Hepatic stellate cell (primary cell): ENCODE results near the gene LRRC25.

Source experiments
- DNase-seq: peaks from one replicate; pipeline ENCODE4 v3.0.0; 2011; ENCODE audit warnings: low spot score

The LRRC25 gene

DNA sequence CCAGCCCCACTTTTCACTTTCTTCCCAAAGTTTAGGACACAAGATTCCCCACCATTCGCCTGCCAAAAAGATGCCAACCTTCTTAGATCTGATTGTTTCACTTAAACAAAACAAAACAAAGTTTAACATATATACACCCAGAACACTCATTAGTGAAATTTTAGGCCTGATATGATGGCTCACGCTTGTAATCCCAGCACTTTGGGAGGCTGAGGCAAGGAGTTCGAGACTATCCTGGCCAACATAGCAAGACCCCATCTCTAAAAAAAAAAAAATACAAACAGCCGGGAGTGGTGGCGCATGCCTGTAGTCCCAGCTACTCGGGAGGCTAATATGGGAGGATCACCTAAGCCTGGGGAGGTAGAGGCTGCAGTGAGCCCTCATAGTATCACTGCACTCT, 52.1 kb downstream of the LRRC25 start:
- DNase-seq: no peak

DNA sequence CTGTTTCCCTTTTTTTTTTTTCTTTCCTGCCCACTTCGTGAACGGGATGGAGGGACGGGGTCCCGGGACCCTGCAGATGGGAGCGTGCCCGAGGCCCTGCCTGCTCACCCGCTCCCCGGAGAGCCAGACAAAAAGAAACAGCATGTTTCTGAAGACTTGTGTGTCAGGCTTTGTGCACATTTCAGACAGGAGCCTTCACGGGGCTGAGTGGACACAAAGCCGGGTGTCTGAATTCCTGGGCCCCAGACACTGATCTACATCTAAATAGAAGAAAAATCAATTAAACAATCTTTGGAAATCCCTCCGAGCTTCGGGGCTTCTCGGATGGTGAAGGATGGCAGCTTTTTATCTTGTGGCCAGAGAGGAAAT, 52.9 kb downstream of the LRRC25 start:
- DNase-seq: no peak

DNA sequence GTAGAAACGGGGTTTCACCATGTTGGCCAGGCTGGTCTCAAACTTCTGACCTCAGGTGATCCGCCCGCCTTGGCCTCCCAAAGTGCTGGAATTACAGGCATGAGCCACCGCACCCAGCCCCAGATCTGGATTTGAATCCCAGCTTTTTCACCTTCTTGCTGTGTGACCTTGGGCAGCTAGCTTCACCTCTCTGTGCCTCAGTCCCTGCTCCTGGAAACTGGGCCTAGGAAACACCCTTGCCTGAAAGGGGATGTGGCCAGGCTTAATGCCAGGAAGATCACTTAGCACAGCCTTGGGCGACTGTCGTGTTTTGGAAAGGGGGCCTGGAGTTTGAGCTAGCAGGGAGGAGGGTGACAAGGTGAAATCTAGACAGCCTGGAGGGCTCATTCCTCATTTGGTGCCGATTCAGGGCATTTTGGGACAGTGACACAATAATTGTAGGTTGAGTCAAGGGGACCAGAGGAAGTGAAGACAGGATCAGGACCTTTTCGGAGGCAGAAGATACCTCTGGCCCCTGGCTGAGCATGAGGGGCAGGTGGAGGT, 55.3 kb downstream of the LRRC25 start:
- no peak for DNase-seq
